Activated CD8-positive, alpha-beta memory T cell treated with anti-CD3 and anti-CD28 coated beads, Interleukin-2, amount 50 U/mL, for 1 hour (primary cell): ENCODE results near the gene RPA1.
"Not testable (repeated sequence)": the region's sequence is repeated elsewhere in the genome, so short reads cannot be mapped to it uniquely, and the experiment has no call there.

Source experiments
- DNase-seq: peaks from one replicate; pipeline ENCODE4 v3.0.0-alpha.2; 2020; ENCODE audit errors: extremely low read depth

RPA1 gene

GRCh38 chr17:1813088-1813487 is 16.7 kb upstream of the RPA1 start:
- no peak for DNase-seq

- DNase-seq: no peak
Observed at GRCh38 chr17:1820528-1821252, 9.1 kb upstream of the RPA1 start.

- no peak for DNase-seq
Observed at GRCh38 chr17:1829216-1829591, 601 bp upstream of the RPA1 start.

GRCh38 chr17:1830288-1830687 is 483 bp downstream of the RPA1 start:
- no peak for DNase-seq

GRCh38 chr17:1834380-1835149 is 4.8 kb downstream of the RPA1 start:
- DNase-seq: no peak

GRCh38 chr17:1839516-1839915 is 9.7 kb downstream of the RPA1 start:
- DNase-seq: no peak

- DNase-seq: no peak
Observed at GRCh38 chr17:1843947-1844346, 14.1 kb downstream of the RPA1 start.

GRCh38 chr17:1847191-1847590 is 17.4 kb downstream of the RPA1 start:
- no peak for DNase-seq

- DNase-seq: no peak
Observed at GRCh38 chr17:1852327-1852726, 22.5 kb downstream of the RPA1 start.

GRCh38 chr17:1853698-1854097 is 23.9 kb downstream of the RPA1 start:
- DNase-seq: no peak

- DNase-seq: not testable (repeated sequence)
Observed at GRCh38 chr17:1856462-1856861, 26.7 kb downstream of the RPA1 start.

GRCh38 chr17:1860978-1861377 is 31.2 kb downstream of the RPA1 start:
- DNase-seq: no peak

- no peak for DNase-seq
Observed at GRCh38 chr17:1861391-1862010, 31.7 kb downstream of the RPA1 start.

GRCh38 chr17:1865252-1866037 is 35.6 kb downstream of the RPA1 start:
- DNase-seq: peak; percentile 27

GRCh38 chr17:1867307-1867706 is 37.5 kb downstream of the RPA1 start:
- no peak for DNase-seq

GRCh38 chr17:1868090-1868489 is 38.3 kb downstream of the RPA1 start:
- no peak for DNase-seq

GRCh38 chr17:1870592-1870991 is 40.8 kb downstream of the RPA1 start:
- no peak for DNase-seq

- DNase-seq: no peak
Observed at GRCh38 chr17:1871756-1872155, 42.0 kb downstream of the RPA1 start.

- no peak for DNase-seq
Observed at GRCh38 chr17:1872254-1872653, 42.4 kb downstream of the RPA1 start.

- no peak for DNase-seq
Observed at GRCh38 chr17:1872976-1873375, 43.2 kb downstream of the RPA1 start.

GRCh38 chr17:1873418-1873817 is 43.6 kb downstream of the RPA1 start:
- DNase-seq: no peak

GRCh38 chr17:1875597-1875996 is 45.8 kb downstream of the RPA1 start:
- no peak for DNase-seq
